ENCODE results near the gene SOCS2.

The SOCS2 gene

GRCh38 chr12:93569656-93570551 lies 2.6 kb upstream of the SOCS2 start:
- TF ChIP-seq POLR2AphosphoS5 (IDR thresholded peaks at IDR 0.05; ENCODE audit: low read depth, low read length) (no peak), POLR2A (IDR thresholded peaks at IDR 0.05; ENCODE audit: low read depth, low read length) (no peak), TAF1 (IDR thresholded peaks at IDR 0.05; ENCODE audit: borderline replicate concordance, low read depth, low read length) (no peak)
- no peak for FAIRE-seq
- peak; percentile 69 for DNase-seq (ENCODE audit: insufficient read length)

- FAIRE-seq, result peak; percentile 5
Measured at GRCh38 chr12:93570552-93571364, 1.7 kb upstream of the SOCS2 start.

GRCh38 chr12:93571365-93571924 lies 1.0 kb upstream of the SOCS2 start:
- DNase-seq (ENCODE audit: insufficient read length) (no peak), FAIRE-seq (peak; percentile 42)
- TF ChIP-seq POLR2AphosphoS5 (IDR thresholded peaks at IDR 0.05; ENCODE audit: low read depth, low read length), result peak; percentile 46; the same call in 1 of the 2 replicates
- no peak for TF ChIP-seq POLR2A (IDR thresholded peaks at IDR 0.05; ENCODE audit: low read depth, low read length)
- TF ChIP-seq TAF1 (IDR thresholded peaks at IDR 0.05; ENCODE audit: borderline replicate concordance, low read depth, low read length), result no peak

More at GRCh38 chr12:93570552-93571364, 1.7 kb upstream of the SOCS2 start:
- TF ChIP-seq POLR2A (IDR thresholded peaks at IDR 0.05; ENCODE audit: low read depth, low read length) (peak; percentile 28; the same call in 1 of the 2 replicates), TAF1 (IDR thresholded peaks at IDR 0.05; ENCODE audit: borderline replicate concordance, low read depth, low read length) (no peak)
- DNase-seq (ENCODE audit: insufficient read length), result peak; percentile 69

GRCh38 chr12:93572712-93573551 lies 457 bp downstream of the SOCS2 start:
- DNase-seq (ENCODE audit: insufficient read length), result no peak
- TF ChIP-seq TAF1 (IDR thresholded peaks at IDR 0.05; ENCODE audit: borderline replicate concordance, low read depth, low read length) (no peak), POLR2A (IDR thresholded peaks at IDR 0.05; ENCODE audit: low read depth, low read length) (no peak)
- FAIRE-seq, result no peak

GRCh38 chr12:93573552-93574223 lies 1.2 kb downstream of the SOCS2 start:
- TF ChIP-seq POLR2A (IDR thresholded peaks at IDR 0.05; ENCODE audit: low read depth, low read length) (no peak), TAF1 (IDR thresholded peaks at IDR 0.05; ENCODE audit: borderline replicate concordance, low read depth, low read length) (no peak)
- FAIRE-seq (no peak), DNase-seq (ENCODE audit: insufficient read length) (no peak)

- no peak for FAIRE-seq
Measured at GRCh38 chr12:93577222-93577621, 4.7 kb downstream of the SOCS2 start.

GRCh38 chr12:93578221-93578620 lies 5.7 kb downstream of the SOCS2 start:
- FAIRE-seq, result no peak
- DNase-seq (ENCODE audit: insufficient read length), result no peak
- TF ChIP-seq POLR2AphosphoS5 (IDR thresholded peaks at IDR 0.05; ENCODE audit: low read depth, low read length), result no peak
- TF ChIP-seq POLR2A (IDR thresholded peaks at IDR 0.05; ENCODE audit: low read depth, low read length), result no peak
- no peak for TF ChIP-seq TAF1 (IDR thresholded peaks at IDR 0.05; ENCODE audit: borderline replicate concordance, low read depth, low read length)

More at GRCh38 chr12:93577222-93577621, 4.7 kb downstream of the SOCS2 start:
- no peak for DNase-seq (ENCODE audit: insufficient read length)
- TF ChIP-seq TAF1 (IDR thresholded peaks at IDR 0.05; ENCODE audit: borderline replicate concordance, low read depth, low read length) (no peak), POLR2AphosphoS5 (IDR thresholded peaks at IDR 0.05; ENCODE audit: low read depth, low read length) (no peak), POLR2A (IDR thresholded peaks at IDR 0.05; ENCODE audit: low read depth, low read length) (no peak)

- FAIRE-seq (no peak), DNase-seq (ENCODE audit: insufficient read length) (no peak)
- TF ChIP-seq POLR2A (IDR thresholded peaks at IDR 0.05; ENCODE audit: low read depth, low read length) (no peak), POLR2AphosphoS5 (IDR thresholded peaks at IDR 0.05; ENCODE audit: low read depth, low read length) (no peak), TAF1 (IDR thresholded peaks at IDR 0.05; ENCODE audit: borderline replicate concordance, low read depth, low read length) (no peak)
Measured at GRCh38 chr12:93580682-93581081, 8.2 kb downstream of the SOCS2 start.

GRCh38 chr12:93581370-93581769 lies 8.9 kb downstream of the SOCS2 start:
- TF ChIP-seq TAF1 (IDR thresholded peaks at IDR 0.05; ENCODE audit: borderline replicate concordance, low read depth, low read length) (no peak), POLR2A (IDR thresholded peaks at IDR 0.05; ENCODE audit: low read depth, low read length) (no peak), POLR2AphosphoS5 (IDR thresholded peaks at IDR 0.05; ENCODE audit: low read depth, low read length) (no peak)
- no peak for FAIRE-seq
- DNase-seq (ENCODE audit: insufficient read length), result no peak

- DNase-seq (ENCODE audit: insufficient read length) (no peak), FAIRE-seq (no peak)
- no peak for TF ChIP-seq POLR2A (IDR thresholded peaks at IDR 0.05; ENCODE audit: low read depth, low read length)
- no peak for TF ChIP-seq TAF1 (IDR thresholded peaks at IDR 0.05; ENCODE audit: borderline replicate concordance, low read depth, low read length)
- no peak for TF ChIP-seq POLR2AphosphoS5 (IDR thresholded peaks at IDR 0.05; ENCODE audit: low read depth, low read length)
Measured at GRCh38 chr12:93582351-93582750, 9.9 kb downstream of the SOCS2 start.

Measured in GM12892 (cell line).